Bronchial epithelial cell (primary cell): Measurements from ENCODE around the gene MCEMP1. TPM values are rescaled to one million over a fixed set of nuclear protein-coding genes. Genes with fewer than 3 reads are reported as not detected.

Experiments
- DNase-seq: peaks from one replicate; pipeline ENCODE4 v3.0.0-alpha.2; 2010; ENCODE audit warnings: low read depth
- FAIRE-seq: peaks from 2 replicates; lab custom pipeline; 2011; peaks lifted over from hg19 to GRCh38; lab: Jason Lieb, UNC
- H3K27me3 ChIP-seq: 2 replicates; pipeline ENCODE4 v1.5.1; 2011; ENCODE audit warnings: low read length; ENCODE audit not compliant: control insufficient read depth, insufficient read depth
- H3K36me3 ChIP-seq: 2 replicates; pipeline ENCODE4 v1.5.1; 2011; ENCODE audit warnings: low read length; ENCODE audit not compliant: control insufficient read depth, insufficient read depth
- H3K4me3 ChIP-seq: 2 replicates; pipeline ENCODE4 v1.5.1; 2011; ENCODE audit warnings: mild to moderate bottlenecking, low read depth, low read length, control low read depth
- total RNA-seq: library from RNA; depleted of rRNA; stranded (reverse); fragments of >200 nt; gene quantifications from 2 replicates; pipeline ENCODE4 v1.2.1, GENCODE V29; 2014
- TF ChIP-seq, protein P1 (sequence below): IDR thresholded peaks from 2 replicates; pipeline ENCODE4 v1.5.1; 2011; ENCODE audit warnings: mild to moderate bottlenecking, moderate library complexity, low read length, control low read depth, inconsistent platforms; ENCODE audit not compliant: insufficient read depth, severe bottlenecking

The MCEMP1 gene
- total RNA-seq, 1 donor from 2014 or later = not detected

DNA sequence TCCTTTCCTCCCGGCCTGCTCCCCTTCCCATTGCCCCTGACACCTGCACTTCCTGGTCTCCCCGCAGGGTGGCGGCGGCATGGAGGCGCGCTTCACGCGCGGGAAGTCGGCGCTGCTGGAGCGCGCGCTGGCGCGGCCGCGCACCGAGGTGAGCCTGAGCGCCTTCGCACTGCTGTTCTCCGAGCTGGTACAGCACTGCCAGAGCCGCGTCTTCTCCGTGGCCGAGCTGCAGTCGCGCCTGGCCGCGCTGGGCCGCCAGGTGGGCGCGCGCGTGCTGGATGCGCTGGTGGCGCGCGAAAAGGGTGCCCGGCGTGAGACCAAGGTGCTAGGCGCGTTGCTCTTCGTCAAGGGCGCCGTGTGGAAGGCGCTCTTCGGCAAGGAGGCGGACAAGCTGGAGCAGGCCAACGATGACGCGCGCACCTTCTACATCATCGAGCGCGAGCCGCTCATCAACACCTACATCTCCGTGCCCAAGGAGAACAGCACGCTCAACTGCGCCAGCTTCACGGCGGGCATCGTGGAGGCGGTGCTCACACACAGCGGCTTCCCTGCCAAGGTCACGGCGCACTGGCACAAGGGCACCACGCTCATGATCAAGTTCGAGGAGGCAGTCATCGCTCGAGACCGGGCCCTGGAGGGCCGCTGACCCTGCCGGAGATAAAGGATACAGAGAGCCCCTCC is 5.4 kb downstream of the MCEMP1 start:
- TF ChIP-seq, protein P1, sequence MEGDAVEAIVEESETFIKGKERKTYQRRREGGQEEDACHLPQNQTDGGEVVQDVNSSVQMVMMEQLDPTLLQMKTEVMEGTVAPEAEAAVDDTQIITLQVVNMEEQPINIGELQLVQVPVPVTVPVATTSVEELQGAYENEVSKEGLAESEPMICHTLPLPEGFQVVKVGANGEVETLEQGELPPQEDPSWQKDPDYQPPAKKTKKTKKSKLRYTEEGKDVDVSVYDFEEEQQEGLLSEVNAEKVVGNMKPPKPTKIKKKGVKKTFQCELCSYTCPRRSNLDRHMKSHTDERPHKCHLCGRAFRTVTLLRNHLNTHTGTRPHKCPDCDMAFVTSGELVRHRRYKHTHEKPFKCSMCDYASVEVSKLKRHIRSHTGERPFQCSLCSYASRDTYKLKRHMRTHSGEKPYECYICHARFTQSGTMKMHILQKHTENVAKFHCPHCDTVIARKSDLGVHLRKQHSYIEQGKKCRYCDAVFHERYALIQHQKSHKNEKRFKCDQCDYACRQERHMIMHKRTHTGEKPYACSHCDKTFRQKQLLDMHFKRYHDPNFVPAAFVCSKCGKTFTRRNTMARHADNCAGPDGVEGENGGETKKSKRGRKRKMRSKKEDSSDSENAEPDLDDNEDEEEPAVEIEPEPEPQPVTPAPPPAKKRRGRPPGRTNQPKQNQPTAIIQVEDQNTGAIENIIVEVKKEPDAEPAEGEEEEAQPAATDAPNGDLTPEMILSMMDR = no peak
- Histone ChIP-seq H3K27me3 (no peaks in the 10 kb centered on the region), H3K4me3 (no peak overlapping the region), H3K36me3 (peaks cover 6% of the 10 kb centered on the region)
- no peak for DNase-seq
- FAIRE-seq = no peak

DNA sequence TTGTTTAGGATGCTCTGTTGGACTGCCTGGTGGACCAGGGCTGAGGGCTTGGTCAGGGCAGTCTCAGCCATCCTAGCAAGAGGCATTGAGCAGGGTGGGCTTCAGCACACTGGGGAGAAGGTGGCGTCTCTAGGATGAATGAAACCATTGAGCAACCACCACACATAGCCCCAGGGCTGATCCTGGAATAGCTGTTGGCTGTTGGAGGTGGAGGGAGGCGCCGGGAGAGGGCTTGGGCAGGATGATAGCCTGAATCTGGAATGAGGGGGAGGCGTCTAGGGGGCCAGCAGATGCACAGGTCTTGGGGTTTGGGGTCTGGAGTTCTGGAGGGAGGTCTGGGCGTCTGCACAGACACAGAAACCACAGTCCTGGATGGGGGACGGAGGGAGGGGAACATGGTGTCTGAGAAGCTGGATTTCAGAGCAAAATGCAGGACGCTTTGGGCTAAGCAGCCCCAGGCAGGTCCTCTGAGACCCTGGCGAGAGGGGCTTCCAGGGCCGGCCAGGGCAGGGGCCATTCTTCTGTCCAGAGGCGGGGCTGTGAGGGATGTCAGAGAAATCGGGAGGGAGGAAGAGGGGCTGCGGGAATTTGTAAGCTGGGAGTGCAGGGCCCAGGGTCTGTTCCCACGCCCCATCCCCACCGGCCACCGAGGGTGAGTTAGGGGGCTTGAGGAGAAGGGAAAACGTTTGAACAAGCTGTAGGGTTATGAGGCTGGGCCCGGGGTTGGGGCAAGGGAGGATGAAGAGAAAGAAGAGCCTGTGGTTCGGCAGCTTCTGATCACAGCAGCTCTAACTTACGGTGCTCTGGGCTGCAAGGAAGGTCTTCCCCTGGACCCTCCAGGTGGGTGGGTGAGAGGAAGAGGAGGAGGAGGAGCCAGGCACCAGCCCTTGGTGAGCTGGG is 8.9 kb downstream of the MCEMP1 start:
- peaks cover 6% of the 10 kb centered on the region for H3K36me3 ChIP-seq
- no peak for DNase-seq
- no peak overlapping the region for H3K4me3 ChIP-seq
- TF ChIP-seq, protein P1 = no peak
- no peak for FAIRE-seq
- H3K27me3 ChIP-seq = no peaks in the 10 kb centered on the region

DNA sequence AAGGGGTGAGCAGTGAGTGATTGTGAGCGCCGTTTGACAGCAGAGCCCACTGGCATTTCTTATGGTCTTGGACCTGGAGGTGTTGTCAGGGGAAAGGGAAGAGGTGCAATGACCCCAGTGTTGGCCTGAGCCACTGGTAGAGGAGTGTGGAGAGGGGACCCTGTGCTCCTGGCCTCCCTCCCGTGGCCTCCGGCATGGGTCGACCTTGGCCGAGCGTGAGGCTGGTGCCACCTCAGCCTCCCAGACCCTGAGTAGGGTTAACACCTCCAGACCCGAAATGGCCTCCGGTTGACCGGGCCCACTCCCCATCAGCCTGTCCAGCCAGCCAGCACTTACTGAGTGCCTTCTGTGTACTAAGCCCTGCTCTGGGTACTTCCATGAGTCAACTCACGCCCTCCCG is 10.3 kb downstream of the MCEMP1 start:
- TF ChIP-seq, protein P1 = no peak
- DNase-seq (no peak), FAIRE-seq (no peak)
- Histone ChIP-seq H3K4me3 (no peak overlapping the region), H3K27me3 (no peaks in the 10 kb centered on the region), H3K36me3 (peaks cover 6% of the 10 kb centered on the region)

DNA sequence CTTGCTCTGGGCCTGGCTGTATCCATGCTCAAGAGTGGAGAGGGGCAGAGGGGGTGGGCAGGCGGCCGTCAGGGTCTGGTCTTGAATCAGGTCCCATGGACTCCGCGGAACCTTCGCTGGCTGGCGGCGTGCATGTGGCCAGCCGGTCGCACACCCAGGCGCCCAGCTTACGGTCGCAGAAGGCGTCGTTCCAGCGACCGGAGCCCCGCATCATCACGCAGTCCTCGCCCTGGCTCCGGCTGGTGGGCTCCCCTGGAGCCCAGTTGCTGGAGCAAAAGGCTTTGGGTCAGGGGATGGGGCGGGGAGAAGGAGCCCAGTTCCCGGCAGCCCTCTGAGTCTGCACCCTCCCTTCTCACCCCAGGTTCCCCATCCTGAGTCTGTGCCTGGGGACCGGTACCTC is 12.3 kb downstream of the MCEMP1 start:
- H3K4me3 ChIP-seq = no peak overlapping the region
- TF ChIP-seq, protein P1 = no peak
- no peaks in the 10 kb centered on the region for H3K36me3 ChIP-seq
- no peak for FAIRE-seq
- no peaks in the 10 kb centered on the region for H3K27me3 ChIP-seq
- no peak for DNase-seq

DNA sequence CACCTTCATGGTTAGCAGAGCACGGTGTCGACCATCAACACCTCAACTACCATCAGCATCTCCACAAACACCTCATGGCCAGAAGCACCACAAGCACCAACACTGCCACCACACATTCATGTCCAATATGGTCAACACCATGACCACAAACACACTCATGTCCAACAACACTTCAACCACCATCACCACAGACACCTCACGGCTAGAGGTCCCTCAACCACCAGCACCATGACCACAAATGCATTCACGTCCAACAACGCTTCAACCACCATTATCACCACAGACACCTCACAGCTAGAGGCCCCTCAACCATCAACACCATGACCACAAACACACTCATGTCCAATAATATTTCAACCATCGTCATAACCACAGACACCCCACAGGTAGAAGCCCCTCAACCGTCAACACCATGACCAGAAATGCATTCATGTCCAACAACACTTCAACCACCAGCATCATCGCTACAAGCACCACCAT is 13.9 kb downstream of the MCEMP1 start:
- Histone ChIP-seq H3K27me3 (no peaks in the 10 kb centered on the region), H3K36me3 (no peaks in the 10 kb centered on the region), H3K4me3 (no peak overlapping the region)
- DNase-seq (no peak), FAIRE-seq (peak; percentile 52)
- TF ChIP-seq, protein P1 = no peak
